ENCODE data around the gene GLIS1. TPM values are rescaled to one million over a fixed set of nuclear protein-coding genes. Genes with fewer than 3 reads are reported as not detected.

The GLIS1 gene
- total RNA-seq, 1 donor from 2014 or later: 2.1 TPM

DNA sequence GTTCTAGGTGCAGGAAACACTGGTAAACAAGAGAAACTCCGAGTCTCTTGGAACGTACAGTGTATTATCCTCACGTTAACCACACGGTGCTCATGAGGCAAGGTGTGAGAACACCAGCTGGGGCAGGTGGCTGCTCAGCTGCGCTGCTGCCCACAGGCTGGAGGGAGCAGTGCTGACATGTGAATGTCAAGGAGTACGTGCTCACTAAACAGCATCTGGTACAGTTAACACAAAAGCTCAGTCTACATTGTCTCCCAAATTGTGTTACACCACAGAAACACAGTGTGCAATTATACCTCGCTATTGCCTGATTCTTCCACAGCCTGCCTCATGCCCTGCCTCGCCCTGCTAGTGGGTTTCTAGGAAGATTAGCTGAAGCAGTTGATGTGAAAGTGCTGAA is 138.4 kb downstream of the GLIS1 start:
- DNase-seq (ENCODE audit: low spot score): peak; percentile 76

DNA sequence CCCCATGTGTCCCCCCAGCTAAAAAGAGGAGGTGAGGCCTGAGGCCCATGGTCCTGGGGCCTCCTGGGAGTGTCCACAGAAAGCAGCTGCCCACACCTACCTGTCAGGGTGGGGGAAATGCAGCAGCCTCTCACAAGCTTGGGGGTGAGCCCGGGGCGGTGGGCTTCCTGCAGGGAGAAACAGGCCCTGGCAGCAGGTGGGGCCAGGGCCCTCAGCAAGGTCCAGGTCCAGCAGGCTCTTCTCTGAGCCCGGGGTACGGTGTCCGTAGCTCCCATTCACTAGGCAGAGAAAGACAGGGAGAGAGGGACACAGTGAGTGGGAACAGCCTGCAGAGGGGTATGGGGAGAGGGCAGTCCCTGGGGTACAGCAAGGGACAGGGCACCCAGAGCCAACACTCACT is 139.0 kb downstream of the GLIS1 start:
- peak; percentile 64 for DNase-seq (ENCODE audit: low spot score)

DNA sequence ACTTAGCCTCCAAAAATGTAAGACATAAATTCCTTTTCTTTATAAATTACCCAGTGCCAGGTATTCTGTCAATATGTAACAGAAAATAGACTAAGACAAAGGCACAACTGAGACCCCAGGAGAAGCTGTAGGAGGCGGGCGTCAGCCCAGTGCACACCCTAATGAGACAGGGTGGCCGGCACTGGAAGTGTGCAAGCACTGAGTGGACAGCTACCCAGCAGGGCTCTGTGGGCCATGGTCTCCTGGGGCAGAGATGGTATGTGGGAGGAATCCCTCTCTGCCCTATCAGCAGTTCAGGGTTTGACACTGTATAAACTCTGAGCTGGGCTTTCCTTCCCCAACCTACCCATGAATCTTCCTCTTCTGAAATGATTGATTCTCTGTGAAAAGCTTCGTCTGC is 139.5 kb downstream of the GLIS1 start:
- DNase-seq (ENCODE audit: low spot score): peak; percentile 62

DNA sequence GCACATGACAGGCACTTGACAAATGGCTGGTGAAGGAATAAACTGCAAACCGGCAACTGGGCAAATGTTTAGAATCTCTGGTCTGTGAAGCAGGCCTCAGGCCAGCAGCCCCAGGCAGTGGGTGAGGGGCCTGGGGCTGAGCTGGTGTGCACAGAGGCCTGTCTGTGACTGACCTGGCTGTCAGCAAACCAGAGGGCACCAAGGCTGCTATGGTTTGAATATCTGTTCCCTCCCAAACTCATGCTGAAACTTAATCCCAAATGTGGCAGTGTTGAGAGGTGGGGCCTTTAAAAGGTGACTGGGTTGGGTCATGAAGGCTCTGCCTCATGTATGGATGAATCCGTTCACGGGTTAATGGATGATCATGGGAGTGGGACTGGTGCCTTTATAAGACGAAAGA is 140.0 kb downstream of the GLIS1 start:
- DNase-seq (ENCODE audit: low spot score): no peak

DNA sequence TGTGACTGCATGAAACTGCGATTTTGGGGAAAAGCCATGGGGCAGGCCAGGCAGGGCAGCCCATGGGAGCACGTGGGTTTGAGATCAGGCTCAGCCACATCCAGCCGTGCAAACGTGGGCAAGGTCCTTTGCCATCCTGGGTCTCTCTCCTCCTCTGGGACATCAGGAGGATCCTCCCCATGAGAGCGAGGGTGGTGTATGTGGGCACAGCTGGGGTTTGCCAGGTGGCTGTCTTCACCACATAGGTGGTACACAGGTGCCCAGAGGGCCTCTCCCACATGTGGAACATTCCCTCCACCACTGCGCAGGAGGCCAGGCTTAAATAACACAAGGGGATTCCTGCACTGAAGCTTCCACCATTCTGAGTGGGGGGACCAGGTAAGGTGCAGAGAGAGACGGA is 143.1 kb downstream of the GLIS1 start:
- no peak for DNase-seq (ENCODE audit: low spot score)

DNA sequence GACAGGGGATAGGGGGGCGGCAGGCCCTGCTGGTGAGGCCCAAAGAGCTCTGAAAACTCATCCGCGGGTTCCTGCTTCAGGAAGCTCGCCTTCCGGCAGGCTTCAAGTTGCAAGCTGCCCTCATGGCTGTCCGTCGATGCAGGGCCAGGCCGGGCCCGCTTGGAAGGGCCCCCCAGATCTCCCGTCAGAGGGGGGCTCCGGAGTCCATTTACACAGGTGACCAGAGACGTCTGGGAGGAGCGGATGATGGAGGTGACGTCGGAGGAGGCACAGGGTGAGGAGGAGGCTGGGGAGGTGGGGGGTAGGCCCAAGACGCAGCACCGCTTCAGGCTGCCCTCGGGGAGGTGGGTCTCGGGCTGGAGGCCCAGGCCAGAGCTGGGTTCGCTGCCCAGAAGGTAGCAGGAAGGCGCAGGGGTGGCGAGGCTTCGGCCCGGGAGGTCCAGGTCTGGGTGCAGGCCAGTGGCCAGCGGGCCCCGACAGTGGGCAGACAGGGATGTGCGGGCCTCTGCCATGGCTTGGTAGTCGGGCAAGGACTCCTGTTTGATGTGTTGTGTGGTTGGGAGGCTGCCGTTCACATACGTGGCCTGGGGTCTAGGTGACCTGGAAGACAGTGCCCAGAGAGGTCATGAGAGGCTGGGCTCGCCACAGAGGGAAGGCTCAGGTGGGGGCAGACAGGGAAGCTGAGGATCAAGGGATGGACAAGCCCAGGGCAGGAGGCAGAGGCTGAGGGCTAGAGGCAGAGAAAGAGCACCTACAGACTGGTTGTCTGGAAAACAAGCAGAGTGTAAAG is 144.4 kb downstream of the GLIS1 start:
- DNase-seq (ENCODE audit: low spot score): no peak

DNA sequence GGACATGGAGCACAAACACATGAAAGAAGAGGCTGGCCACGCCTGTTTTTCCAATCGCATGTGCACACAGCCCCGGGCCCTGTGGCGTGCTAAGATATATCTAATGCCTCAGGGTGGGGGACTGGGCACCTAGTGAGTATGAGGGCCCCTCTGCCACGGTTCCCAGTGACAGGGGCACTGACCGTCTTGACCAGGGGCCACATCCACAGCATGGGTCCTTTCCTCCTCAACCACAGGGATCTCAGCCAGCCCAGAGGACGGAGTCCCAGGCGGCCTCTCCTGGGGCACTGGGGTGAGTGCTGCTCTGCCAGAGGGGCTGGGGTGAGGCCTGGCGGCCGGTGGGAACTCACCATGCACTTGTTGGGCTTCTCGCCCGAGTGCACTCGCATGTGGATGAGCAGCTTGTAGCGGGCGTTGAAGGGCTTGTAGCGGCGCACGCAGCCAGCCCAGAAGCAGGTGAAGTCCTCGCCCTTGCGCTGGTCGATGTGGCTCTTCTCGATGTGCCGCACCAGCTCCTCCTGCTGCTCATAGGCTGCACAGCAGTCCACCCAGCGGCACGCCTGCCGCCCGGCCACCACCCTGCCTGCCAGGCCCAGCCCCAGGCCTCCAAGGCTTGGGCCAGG is 145.1 kb downstream of the GLIS1 start:
- DNase-seq (ENCODE audit: low spot score): peak; percentile 81

DNA sequence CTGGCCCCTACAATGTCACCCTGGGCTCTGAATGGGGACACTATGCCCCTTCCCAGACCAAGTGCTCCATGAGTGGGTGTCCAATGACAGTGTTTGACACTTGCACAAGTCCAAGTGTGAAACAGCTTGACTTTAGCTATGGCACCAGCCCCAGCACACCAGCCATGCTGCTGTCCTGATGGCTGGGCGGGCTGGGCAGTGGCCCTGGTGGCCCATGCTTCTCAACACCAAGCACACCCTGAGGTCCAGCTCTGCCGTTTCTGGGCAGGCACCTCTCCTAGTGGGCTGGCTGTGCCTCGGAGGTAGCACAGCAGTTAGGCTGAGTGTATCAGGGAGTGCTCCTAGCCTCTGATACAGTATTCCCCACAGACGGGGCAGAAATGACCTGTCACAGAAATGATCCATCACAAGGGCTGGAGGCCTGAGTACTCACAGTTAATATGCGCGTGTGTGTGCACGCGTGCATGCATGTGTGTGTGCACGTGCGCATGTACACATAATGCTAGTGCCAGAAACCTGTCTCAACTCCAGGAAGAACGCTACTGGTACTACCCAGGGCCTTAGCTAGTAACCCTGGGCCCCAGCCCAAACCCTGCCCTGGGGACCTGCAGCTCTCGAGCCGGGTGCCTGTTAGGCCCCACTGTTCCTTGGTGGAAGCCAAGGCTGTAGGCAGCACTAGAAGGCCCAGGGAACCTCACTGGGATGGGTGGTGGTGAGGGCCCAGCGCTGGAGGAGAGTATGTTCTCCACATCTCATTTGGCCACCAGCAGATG is 145.8 kb downstream of the GLIS1 start:
- DNase-seq (ENCODE audit: low spot score): peak; percentile 77

DNA sequence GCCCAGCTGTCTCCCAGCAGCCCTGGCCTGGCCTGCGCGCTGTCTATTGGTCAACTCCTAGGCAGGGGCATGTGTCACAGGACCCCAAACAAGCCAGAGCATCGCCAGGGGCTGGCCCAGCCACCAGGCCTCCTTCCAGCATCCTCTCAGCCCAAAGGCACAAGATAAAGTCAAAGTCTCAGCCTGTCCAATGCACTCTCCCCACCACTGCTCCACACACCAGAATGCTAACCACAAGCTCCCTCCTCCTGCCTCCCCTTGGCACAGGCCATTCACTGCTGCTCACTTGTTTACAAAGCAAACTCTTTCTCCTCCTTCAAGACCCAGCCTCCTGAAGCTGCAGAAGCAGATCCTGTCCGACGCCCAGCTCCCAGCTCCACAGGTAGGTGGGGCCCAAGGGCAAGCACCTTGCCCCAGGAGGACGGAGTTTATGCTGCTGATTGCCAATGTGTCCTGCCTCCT is 146.4 kb downstream of the GLIS1 start:
- peak; percentile 55 for DNase-seq (ENCODE audit: low spot score)

DNA sequence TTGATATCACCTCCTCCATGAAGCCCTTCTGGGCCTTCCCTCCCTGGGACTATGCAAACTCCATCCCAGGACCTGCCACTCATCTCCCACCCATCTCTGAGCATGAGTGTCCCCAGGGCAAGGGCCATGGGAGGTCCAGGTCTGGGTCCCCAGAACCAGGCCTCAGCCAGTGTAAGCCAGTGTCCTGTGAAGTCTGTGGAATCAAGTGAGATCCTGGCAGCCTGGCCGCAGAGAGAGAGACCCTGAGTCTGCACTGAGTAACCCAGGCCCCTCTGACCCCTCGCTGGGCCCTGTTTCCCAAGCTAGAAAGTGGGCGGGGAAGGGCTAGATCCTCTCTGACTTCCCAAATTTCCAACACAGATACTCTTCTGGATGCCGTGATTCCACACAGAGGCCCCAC is 147.0 kb downstream of the GLIS1 start:
- peak; percentile 82 for DNase-seq (ENCODE audit: low spot score)

DNA sequence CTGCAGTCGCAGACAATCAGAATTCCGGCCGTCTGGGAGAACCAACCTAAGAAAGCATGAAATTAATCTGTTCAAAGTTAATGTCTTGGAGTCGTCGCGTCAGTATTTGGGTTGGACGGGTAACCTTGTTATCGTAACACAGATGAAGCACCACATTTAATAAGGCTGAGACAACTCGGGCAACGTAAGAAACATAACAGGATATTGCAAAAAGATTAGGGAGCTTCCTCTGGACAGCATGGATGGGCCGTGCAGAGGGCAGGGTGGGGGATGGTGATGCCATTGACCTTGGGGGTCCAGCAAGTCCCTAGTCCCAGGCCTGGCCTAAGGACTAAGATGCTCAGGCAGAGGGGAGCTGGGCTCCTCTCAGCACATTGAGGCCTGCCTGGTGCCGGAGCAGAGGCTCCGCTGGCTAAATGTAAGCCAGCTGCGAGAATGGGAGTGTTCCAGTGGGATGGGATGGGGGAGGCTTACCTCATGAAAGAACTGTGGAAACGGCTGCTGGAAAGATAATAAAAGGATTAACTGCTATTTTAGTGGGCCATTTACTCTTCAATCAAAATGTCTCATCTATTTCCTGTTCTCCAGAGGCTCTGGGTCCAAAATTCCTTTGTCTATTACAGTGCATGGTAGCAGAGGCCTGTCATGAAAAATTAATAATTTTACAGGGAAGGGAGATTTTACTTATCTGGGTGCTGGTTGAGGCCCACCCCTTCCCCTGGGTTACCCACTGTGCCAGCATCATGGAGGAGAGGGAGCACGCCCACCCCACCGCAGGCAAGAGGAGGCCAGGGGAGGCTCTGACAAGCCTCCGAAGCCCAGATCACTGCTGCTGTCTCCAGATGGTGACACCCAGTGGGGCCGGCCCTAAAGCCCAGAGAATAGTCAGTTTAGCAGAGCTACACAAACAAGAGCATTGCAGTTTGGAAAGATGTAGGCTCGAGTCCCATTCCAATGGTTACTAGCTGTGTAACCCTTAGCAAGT is 148.1 kb downstream of the GLIS1 start:
- DNase-seq (ENCODE audit: low spot score): peak; percentile 43

DNA sequence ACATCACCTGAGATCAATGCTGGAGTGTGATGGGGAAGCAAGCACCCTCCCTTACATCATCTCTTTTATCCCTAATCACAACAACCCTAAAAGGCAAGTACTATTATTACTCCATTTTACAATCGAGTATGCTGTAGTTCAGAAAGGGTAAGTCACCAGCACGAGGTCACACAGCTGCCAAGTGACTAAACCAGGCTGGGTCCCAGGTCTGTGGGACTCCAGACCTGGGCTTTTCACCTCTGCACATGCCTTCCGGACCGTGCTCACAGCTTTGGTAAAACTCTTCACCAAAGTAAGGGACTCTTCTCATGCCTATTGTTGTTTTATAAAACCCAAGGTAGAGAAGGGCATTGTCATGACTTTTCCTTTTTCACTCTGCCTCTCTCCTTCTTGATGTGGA is 148.9 kb downstream of the GLIS1 start:
- peak; percentile 33 for DNase-seq (ENCODE audit: low spot score)

DNA sequence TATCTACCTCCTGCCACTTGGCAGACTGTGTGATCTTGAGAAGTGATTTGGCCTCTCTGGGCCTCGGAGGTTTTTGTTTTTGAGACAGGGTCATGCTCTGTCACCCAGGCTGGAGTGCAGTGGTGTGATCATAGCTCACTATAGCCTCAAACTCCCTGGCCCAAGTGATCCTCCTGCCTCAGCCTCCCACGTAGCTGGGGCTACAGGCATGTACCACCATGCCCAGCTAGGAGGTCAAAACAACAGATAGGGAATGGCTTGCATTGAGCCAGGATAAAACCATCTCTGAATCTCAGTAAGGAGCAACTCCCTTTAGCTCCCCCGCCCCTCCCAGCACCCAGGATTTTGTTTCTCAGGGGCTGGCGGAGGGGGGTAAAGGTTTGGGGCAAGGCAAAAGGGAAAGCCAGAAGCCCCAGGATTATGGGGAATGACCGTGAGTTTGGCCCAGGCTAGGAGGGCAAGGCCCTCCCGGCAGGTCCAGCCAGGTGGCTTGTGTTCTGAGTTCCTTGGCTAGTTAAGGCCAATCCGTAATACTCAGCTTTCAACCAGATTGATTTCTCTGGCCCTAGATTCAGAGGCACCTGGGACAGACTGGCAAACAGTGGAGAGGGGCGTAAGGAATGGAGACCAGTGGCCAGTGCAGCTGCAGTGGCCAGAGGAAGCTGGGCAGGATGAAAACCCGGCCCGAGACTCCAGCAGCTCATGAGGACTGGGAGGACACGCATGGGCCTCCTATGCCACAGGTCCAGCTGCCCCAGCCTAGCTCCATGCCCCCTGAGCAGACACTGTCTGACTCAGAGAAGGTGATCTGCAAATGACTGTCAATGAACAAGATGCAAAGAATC is 149.7 kb downstream of the GLIS1 start:
- DNase-seq (ENCODE audit: low spot score): peak; percentile 73

DNA sequence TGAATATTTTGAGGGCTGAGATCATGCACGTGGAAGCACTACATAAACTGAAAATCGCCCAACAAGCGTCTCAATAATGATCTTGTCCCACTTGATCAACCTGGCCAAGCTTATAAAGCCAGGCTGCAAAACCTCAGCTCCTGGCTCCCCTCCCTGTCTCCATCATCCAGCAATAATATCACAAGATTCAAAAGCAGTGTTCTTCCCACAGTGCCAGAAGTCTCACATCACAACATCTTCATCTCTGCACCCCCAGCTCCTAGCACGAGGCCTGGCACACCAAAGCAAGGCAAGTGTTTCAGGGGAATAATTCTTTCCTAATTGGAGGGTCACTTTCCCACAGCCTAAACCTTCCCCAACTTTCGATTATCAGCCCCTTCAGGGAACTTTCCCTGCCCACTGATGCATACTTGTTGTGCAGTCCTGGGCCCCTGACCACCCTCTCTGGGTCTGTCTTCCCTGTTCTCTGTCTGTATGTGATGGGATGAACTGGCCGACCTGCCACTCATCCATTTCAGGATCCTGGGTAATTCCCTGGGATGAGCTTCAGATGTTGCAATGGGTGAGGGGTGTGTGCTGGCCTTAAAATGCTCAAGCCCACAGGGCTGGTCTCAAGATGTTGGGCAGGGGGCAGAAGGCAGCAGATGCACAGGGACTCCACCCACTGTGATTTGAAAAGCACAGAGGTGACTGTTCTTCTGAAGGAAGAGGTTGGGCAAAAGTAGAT is 150.7 kb downstream of the GLIS1 start:
- DNase-seq (ENCODE audit: low spot score): peak; percentile 59

DNA sequence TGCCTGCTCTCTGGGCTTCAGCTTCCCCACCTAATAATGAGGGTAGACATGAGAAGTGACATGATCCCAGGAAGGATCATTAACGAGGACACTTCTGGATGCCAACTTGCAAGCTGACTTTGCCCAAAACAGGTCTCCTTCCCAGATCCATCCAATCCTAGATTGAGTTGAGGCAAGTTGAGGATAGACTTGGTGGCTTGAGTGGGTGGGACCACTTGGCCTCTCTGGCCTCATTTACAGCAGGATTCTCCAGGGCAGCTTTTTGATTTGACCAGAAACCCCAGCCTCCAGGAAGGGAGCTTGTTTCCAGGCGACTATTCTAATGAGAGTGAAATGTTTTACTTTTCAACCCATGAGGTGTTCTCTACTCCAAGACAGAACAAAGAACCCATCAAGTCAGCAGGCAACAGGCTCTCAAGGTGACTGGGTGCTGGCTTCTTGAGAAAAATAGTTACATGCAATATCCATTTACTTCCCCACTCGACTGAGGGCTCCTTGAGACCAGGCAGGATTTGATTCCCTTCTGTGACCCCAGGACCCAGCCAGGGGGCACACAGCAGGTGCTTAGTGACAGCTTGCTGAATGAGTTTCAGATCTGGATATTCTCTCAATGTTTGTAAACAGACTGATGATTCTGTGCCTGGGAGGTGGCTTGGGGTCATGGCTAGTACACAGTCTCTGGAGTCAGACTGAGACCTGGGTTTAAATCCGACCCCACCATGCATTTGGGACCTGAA is 151.5 kb downstream of the GLIS1 start:
- peak; percentile 43 for DNase-seq (ENCODE audit: low spot score)

DNA sequence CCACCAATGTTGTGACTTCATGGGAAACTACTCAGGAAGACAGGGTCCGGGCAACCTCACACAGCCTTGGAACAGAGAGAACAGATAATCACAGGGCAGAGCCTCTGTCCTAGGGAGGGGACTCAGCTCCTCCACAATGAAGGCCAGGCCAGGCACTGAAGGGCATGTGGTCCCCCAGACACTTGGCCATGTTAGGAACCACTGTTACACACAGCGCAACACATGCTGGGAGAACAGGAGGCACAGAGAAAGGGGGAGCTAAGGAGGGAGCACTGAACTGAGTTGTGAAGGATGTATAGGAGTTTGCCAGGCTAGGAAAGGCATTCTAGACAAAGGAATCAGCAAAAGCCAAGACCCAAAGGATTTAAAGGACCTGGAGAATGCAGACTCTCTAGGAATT is 152.2 kb downstream of the GLIS1 start:
- DNase-seq (ENCODE audit: low spot score): peak; percentile 28

DNA sequence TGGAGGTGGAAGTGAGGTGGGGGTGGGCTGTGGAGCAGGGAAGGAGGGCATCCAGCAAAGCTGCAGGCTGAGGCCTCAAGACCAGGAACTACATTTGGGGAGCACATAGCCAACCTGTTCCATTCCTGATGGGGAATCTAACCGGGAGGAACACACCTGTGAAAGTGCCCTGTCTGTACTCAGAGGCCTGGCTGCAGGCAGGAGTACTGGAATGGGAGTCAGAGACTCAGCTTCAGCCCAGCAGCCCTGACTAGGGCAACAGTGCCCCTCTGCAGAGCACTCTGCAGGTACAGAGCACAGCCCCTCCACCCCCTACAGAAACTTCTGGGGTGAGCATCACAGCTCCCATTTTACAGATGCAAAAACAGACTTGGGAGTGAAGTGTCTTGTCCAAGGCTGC is 153.4 kb downstream of the GLIS1 start:
- DNase-seq (ENCODE audit: low spot score): peak; percentile 11

DNA sequence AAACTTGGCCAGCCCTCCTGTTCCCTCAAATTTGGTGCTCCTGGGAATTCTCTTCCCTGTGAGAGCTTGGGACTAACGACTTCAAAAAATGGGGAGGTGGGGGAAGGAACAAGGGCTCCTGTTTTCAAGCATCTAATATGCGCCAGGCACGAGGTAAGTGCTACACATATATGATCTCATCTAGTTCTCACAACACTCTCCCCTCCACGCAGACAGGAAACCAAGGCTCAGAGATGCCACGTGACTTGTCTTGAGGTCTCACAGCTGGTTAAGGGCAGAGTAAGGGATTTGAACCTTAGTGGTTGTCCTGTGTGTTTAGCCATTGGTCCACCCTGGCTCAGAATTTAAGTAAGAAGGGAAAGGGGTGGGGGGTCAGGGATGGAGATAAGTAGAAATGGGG is 153.8 kb downstream of the GLIS1 start:
- DNase-seq (ENCODE audit: low spot score): peak; percentile 24

DNA sequence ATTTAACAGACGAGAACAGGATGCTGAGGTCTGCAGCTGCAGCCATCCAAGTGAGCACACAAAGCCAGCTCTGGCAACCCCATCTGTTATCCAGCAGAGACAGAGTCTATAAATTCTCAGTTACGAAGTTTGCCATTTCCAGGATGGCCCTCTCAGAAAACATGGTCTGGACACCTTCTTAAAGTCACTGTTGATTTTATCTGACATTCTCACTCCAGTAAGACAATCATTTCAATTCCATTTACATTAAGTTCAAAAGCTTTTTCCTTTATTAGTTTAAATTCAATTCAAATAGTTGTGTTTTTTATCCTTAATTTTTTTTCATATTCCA is 154.2 kb downstream of the GLIS1 start:
- no peak for DNase-seq (ENCODE audit: low spot score)
